Mononuclear cell (primary cell): ENCODE measurements around the gene NOL7. TPM values are rescaled to one million over a fixed set of nuclear protein-coding genes. Genes with fewer than 3 reads are reported as not detected.

Source experiments
- H3K27me3 ChIP-seq: 2 replicates; pipeline ENCODE4 v1.6.0; 2011; ENCODE audit warnings: low read length, control low read depth; ENCODE audit not compliant: insufficient read depth
- H3K4me1 ChIP-seq: 2 replicates; pipeline ENCODE4 v1.5.1; 2011; ENCODE audit warnings: mild to moderate bottlenecking, low read length, control low read depth; ENCODE audit not compliant: insufficient read depth
- H3K4me3 ChIP-seq: 2 replicates; pipeline ENCODE4 v1.5.1; 2011; ENCODE audit warnings: mild to moderate bottlenecking, low read length, moderate library complexity
- H3K9me3 ChIP-seq: 2 replicates; pipeline ENCODE4 v1.5.1; 2011; ENCODE audit warnings: low read depth, mild to moderate bottlenecking, control low read depth, low read length
- total RNA-seq: library from RNA; depleted of rRNA; stranded (reverse); fragments of >200 nt; gene quantifications from one replicate; pipeline ENCODE4 v1.2.3, GENCODE V29; 2012

Gene NOL7
- total RNA-seq: 46.2 TPM

DNA sequence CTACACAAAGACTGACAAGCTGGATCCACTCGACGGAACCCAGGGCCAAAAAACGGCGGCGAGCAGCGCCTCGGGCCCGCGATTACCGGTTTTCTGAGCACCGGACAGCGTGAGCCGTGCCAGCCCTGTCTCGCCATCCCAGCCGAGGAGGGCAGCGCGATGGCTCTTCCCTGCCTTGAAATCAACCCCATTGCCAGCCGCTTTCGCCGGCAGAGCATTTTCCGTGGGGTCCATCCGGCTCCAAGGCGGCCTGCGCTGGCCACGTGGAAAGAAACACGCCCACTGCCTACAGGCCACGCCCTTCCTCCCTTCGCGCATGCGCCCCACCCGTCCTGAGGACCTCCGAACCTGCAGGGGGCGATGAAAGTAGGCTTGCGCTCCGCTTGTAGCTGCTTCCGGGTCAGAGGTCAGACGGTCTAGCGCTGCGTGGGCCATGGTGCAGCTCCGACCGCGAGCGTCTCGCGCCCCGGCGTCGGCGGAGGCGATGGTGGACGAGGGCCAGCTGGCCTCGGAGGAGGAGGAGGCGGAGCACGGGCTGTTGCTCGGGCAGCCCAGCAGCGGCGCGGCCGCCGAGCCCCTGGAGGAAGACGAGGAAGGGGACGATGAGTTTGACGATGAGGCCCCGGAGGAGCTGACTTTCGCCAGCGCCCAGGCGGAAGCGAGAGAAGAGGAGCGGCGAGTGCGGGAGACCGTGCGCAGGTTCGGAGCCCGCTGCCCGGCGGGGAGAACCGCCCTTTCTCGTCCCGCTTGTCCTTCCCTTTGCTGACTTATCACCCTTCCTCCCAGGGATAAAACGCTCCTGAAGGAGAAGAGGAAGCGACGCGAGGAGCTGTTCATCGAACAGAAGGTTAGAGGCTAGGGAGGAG, at the start of gene NOL7:
NOL7 (plus strand) TSS at position 410 of the 866 bp plus-strand sequence; CDS start at position 434, 24 bp downstream.
- peaks cover 29% of the 10 kb centered on the region for H3K4me1 ChIP-seq
- no peaks in the 10 kb centered on the region for H3K27me3 ChIP-seq
- H3K9me3 ChIP-seq: no peaks in the 10 kb centered on the region
- peak within 1 kb of the TSS; percentile 66 for H3K4me3 ChIP-seq

GRCh38 chr6:13565921-13566320, 49.2 kb upstream of the NOL7 start:
- H3K4me3 ChIP-seq: no peak overlapping the region
- peaks cover 15% of the 10 kb centered on the region for H3K4me1 ChIP-seq
- H3K9me3 ChIP-seq: no peaks in the 10 kb centered on the region
- no peaks in the 10 kb centered on the region for H3K27me3 ChIP-seq

DNA sequence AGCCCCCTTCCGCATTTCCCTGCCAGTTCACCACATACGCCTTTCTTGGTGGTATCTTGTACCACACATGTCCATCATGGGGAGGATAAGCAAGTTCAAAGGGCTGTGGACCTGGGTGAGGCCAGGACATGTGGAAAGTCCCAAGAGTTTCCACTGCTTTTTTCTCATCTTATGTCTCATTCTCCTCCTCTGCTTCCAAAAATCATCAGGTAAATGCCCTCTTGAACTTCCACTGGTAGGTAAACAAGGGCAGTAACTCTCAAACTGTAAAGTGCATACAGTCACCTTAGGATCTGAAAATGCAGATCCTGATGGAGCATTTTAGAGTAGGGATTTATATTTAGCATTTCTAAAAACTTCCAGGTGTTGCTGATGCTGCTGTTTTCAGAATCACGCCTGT, 48.6 kb upstream of the NOL7 start:
- H3K4me1 ChIP-seq: peaks cover 10% of the 10 kb centered on the region
- H3K4me3 ChIP-seq: no peak overlapping the region
- H3K9me3 ChIP-seq: no peaks in the 10 kb centered on the region
- no peaks in the 10 kb centered on the region for H3K27me3 ChIP-seq

- Histone ChIP-seq H3K27me3 (no peaks in the 10 kb centered on the region), H3K4me3 (no peak overlapping the region), H3K4me1 (peaks cover 8% of the 10 kb centered on the region), H3K9me3 (no peaks in the 10 kb centered on the region)
These were observed 46.2 kb upstream of the NOL7 start for GRCh38 chr6:13568970-13569369.

- H3K4me3 ChIP-seq: no peak overlapping the region
- no peaks in the 10 kb centered on the region for H3K27me3 ChIP-seq
- no peaks in the 10 kb centered on the region for H3K9me3 ChIP-seq
- peaks cover 17% of the 10 kb centered on the region for H3K4me1 ChIP-seq
These were observed 42.9 kb upstream of the NOL7 start for GRCh38 chr6:13572240-13572639.

GRCh38 chr6:13572951-13573654, 42.0 kb upstream of the NOL7 start:
- Histone ChIP-seq H3K9me3 (no peaks in the 10 kb centered on the region), H3K27me3 (no peaks in the 10 kb centered on the region), H3K4me1 (peaks cover 17% of the 10 kb centered on the region), H3K4me3 (no peak overlapping the region)

GRCh38 chr6:13573669-13574110, 41.4 kb upstream of the NOL7 start:
- Histone ChIP-seq H3K4me1 (peaks cover 17% of the 10 kb centered on the region), H3K9me3 (no peaks in the 10 kb centered on the region), H3K27me3 (no peaks in the 10 kb centered on the region), H3K4me3 (peak overlapping the region; percentile 88)

DNA sequence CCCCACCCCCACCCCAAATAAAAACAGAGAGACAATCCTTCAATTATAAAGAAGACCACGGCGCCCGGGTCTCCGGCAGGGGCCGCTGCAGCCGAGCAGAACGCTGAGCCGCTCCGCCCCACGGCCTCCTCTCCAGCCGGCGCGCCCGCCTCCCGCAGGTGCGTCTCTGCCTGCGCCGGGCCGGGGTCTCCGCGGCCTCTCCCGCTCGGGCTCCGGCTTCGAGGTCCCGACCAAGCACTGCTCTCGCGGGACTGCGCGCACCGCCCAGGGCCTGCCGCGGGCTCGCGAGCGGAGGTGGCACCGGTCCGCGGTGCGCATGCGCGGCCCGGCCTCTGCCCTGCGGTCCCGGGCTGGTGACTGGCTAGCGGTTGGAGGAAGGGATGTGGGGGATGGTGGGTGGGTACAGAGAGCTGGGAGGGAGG, 41.0 kb upstream of the NOL7 start:
- Histone ChIP-seq H3K4me1 (peaks cover 17% of the 10 kb centered on the region), H3K27me3 (no peaks in the 10 kb centered on the region), H3K4me3 (peak overlapping the region; percentile 88), H3K9me3 (no peaks in the 10 kb centered on the region)

DNA sequence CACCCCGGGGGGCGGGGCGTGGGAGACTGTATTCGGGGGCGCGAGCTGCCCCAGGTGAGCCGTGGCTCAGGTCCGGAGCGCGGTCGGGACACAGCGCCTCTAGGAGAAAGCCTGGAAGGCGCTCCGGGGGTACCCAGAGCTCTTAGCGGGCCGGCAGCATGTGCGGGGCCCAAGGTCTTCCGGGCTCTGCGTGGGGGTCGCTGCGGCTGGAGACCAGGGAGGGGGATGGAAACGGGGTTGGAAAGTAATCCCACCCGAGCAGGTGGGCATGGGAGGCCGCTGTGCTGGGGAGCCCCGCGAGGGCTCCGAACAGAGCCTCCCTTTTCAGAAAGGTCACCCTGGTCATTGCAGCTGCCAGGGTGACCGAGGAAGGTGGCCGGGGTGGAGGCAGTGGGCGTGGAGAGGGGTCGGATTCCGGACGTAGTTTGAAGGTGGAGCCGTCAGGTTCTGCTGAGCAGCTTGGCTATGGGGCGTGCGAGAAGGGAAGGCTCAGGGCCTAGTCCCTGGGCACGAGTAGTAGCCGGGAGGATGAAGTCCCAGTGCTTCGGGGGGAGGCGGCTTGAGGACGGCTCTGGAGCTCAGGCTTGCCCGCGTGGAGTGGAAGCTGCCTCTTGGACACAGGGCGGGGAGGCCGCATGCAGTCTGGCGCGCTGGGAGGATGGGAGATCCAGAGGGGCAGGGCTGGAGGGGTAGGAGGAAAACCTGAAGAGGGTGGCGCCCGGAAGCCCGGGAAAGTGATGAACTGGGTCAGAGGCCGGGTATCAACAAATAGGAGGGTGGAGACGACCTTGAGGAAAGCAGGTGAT, 40.4 kb upstream of the NOL7 start, which contains the start of gene SIRT5:
SIRT5 (plus strand) TSS at position 31 of the 806 bp plus-strand sequence. CDS start 9,510 bp downstream, outside the sequence.
- Histone ChIP-seq H3K4me1 (peaks cover 17% of the 10 kb centered on the region), H3K4me3 (peak within 1 kb of the TSS; percentile 88), H3K27me3 (no peaks in the 10 kb centered on the region), H3K9me3 (no peaks in the 10 kb centered on the region)

GRCh38 chr6:13575377-13575775, 39.8 kb upstream of the NOL7 start:
- H3K27me3 ChIP-seq: no peaks in the 10 kb centered on the region
- peaks cover 17% of the 10 kb centered on the region for H3K4me1 ChIP-seq
- H3K4me3 ChIP-seq: peak overlapping the region; percentile 88
- no peaks in the 10 kb centered on the region for H3K9me3 ChIP-seq

GRCh38 chr6:13576017-13576416, 39.1 kb upstream of the NOL7 start:
- Histone ChIP-seq H3K4me1 (peaks cover 21% of the 10 kb centered on the region), H3K9me3 (no peaks in the 10 kb centered on the region), H3K27me3 (no peaks in the 10 kb centered on the region), H3K4me3 (no peak overlapping the region)

DNA sequence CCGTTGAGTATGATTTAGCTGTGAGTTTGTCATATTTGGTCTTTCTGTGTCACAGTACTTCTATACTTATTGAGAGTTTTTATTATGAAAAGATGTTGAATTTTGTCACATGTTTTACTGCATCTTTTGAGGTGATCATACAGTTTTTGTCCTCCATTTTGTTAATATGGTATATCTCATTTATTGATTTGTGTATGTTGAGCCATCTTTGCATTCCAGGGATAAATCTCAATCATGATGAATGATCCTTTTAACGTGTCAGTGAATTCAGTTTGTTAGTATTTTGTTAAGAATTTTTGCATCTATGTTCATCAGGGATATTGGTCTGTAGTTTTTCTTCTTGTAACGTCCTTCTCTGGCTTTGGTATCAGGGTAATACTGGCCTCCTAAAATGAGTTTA, 37.2 kb upstream of the NOL7 start:
- Histone ChIP-seq H3K4me1 (peaks cover 28% of the 10 kb centered on the region), H3K4me3 (no peak overlapping the region), H3K9me3 (no peaks in the 10 kb centered on the region), H3K27me3 (no peaks in the 10 kb centered on the region)

DNA sequence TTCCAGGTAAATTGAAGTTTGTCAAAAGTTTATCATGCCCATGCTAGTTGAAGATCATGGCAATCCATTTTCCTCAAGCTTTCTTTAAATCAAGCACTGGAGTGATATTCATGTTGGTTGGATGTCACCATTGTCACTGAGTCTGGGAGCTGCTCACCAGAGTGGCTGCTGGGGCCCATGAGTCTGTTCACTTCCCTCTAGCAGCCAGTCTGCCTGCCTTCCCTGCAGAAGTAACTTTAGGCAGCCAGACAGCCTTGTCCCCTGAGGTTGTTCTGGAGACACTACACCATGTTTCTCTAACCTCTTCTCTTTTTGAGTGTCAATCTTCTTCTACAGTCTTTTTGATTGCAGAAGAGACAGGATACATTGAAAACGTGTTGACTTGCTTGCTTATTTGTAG, 35.2 kb upstream of the NOL7 start:
- Histone ChIP-seq H3K9me3 (no peaks in the 10 kb centered on the region), H3K27me3 (no peaks in the 10 kb centered on the region), H3K4me3 (no peak overlapping the region), H3K4me1 (peaks cover 20% of the 10 kb centered on the region)

- Histone ChIP-seq H3K27me3 (no peaks in the 10 kb centered on the region), H3K9me3 (no peaks in the 10 kb centered on the region), H3K4me1 (peaks cover 12% of the 10 kb centered on the region), H3K4me3 (no peak overlapping the region)
These were observed 33.4 kb upstream of the NOL7 start for GRCh38 chr6:13581700-13582229.
